Measurements from ENCODE around the gene CHN2.
"Not testable (repeated sequence)": the region's sequence is repeated elsewhere in the genome, so short reads cannot be mapped to it uniquely, and the experiment has no call there.

Gene CHN2

GRCh38 chr7:29204491-29205272 lies 10.1 kb downstream of the CHN2 start:
- H3K4me3 ChIP-seq (ENCODE audit: low read depth, low read length): no peak overlapping the region
- DNase-seq (ENCODE audit: low read depth): no peak
- no peak for TF ChIP-seq CTCF (IDR thresholded peaks at IDR 0.05; ENCODE audit: control insufficient read depth, extremely low read depth, insufficient read depth)

GRCh38 chr7:29207162-29207801 lies 12.7 kb downstream of the CHN2 start:
- no peak for DNase-seq (ENCODE audit: low read depth)
- no peak for TF ChIP-seq CTCF (IDR thresholded peaks at IDR 0.05; ENCODE audit: control insufficient read depth, extremely low read depth, insufficient read depth)
- no peak overlapping the region for H3K4me3 ChIP-seq (ENCODE audit: low read depth, low read length)

GRCh38 chr7:29208410-29209250 lies 14.1 kb downstream of the CHN2 start:
- no peak overlapping the region for H3K4me3 ChIP-seq (ENCODE audit: low read depth, low read length)
- TF ChIP-seq CTCF (IDR thresholded peaks at IDR 0.05; ENCODE audit: control insufficient read depth, extremely low read depth, insufficient read depth): no peak
- no peak for DNase-seq (ENCODE audit: low read depth)

GRCh38 chr7:29209745-29210144 lies 15.2 kb downstream of the CHN2 start:
- DNase-seq (ENCODE audit: low read depth): no peak
- no peak for TF ChIP-seq CTCF (IDR thresholded peaks at IDR 0.05; ENCODE audit: control insufficient read depth, extremely low read depth, insufficient read depth)
- H3K4me3 ChIP-seq (ENCODE audit: low read depth, low read length): no peak overlapping the region

- H3K4me3 ChIP-seq (ENCODE audit: low read depth, low read length); DNase-seq (ENCODE audit: low read depth): not testable (repeated sequence)
These were observed 18.2 kb downstream of the CHN2 start for GRCh38 chr7:29212736-29213135.

GRCh38 chr7:29214056-29214455 lies 19.5 kb downstream of the CHN2 start:
- H3K4me3 ChIP-seq (ENCODE audit: low read depth, low read length): no peak overlapping the region
- DNase-seq (ENCODE audit: low read depth): no peak
- TF ChIP-seq CTCF (IDR thresholded peaks at IDR 0.05; ENCODE audit: control insufficient read depth, extremely low read depth, insufficient read depth): no peak

- TF ChIP-seq CTCF (IDR thresholded peaks at IDR 0.05; ENCODE audit: control insufficient read depth, extremely low read depth, insufficient read depth): no peak
- DNase-seq (ENCODE audit: low read depth): no peak
These were observed 20.2 kb downstream of the CHN2 start for GRCh38 chr7:29214816-29215215.

More at GRCh38 chr7:29214816-29215215, 20.2 kb downstream of the CHN2 start:
- H3K4me3 ChIP-seq (ENCODE audit: low read depth, low read length): no peak overlapping the region

All from LNCaP clone FGC (cell line).